ENCODE results near the gene GCKR. TPM values are rescaled to one million over a fixed set of nuclear protein-coding genes. Genes with fewer than 3 reads are reported as not detected.
"Not testable (repeated sequence)": the region's sequence is repeated elsewhere in the genome, so short reads cannot be mapped to it uniquely, and the experiment has no call there.

The GCKR gene
- total RNA-seq, 2 experiments from 2014 or later: not detected

GRCh38 chr2:27520316-27520715 is 23.7 kb downstream of the GCKR start:
- intact Hi-C loops (cut with micrococcal nuclease): no loop called here
- no peak overlapping the region for H3K27ac Mint-ChIP-seq
- DNase-seq: no peak
- no peaks in the 10 kb centered on the region for H3K4me1 Mint-ChIP-seq (ENCODE audit: low read depth)
- no peaks in the 10 kb centered on the region for H3K36me3 Mint-ChIP-seq (ENCODE audit: low read depth)
- H3K27me3 Mint-ChIP-seq (ENCODE audit: low read depth): peaks cover 6% of the 10 kb centered on the region
- no peaks in the 10 kb centered on the region for H3K9me3 Mint-ChIP-seq
- no peak overlapping the region for H3K4me3 Mint-ChIP-seq
- CTCF ChIA-PET: no interaction called here

GRCh38 chr2:27522400-27522945 is 25.8 kb downstream of the GCKR start:
- intact Hi-C loops (cut with micrococcal nuclease): no loop called here
- no peak overlapping the region for H3K4me3 Mint-ChIP-seq

GRCh38 chr2:27527182-27527581 is 30.5 kb downstream of the GCKR start:
- H3K27ac Mint-ChIP-seq: no peak overlapping the region
- no peaks in the 10 kb centered on the region for H3K36me3 Mint-ChIP-seq (ENCODE audit: low read depth)
- intact Hi-C loops (cut with micrococcal nuclease): no loop called here
- no peak overlapping the region for H3K4me3 Mint-ChIP-seq
- DNase-seq: no peak
- H3K9me3 Mint-ChIP-seq: no peaks in the 10 kb centered on the region
- peaks cover 7% of the 10 kb centered on the region for H3K27me3 Mint-ChIP-seq (ENCODE audit: low read depth)
- CTCF ChIA-PET: interaction anchor here (0.5 to 1.3 kb wide), 2 partner anchors 9 to 156 kb away, joined by 3 read pairs; no protein-coding TSS in a partner anchor
- H3K4me1 Mint-ChIP-seq (ENCODE audit: low read depth): peaks cover 4% of the 10 kb centered on the region

More at GRCh38 chr2:27522400-27522945, 25.8 kb downstream of the GCKR start:
- Mint-ChIP-seq H3K27me3 (ENCODE audit: low read depth) (peaks cover 7% of the 10 kb centered on the region), H3K4me1 (ENCODE audit: low read depth) (peaks cover 4% of the 10 kb centered on the region), H3K9me3 (no peaks in the 10 kb centered on the region), H3K27ac (no peak overlapping the region), H3K36me3 (ENCODE audit: low read depth) (no peaks in the 10 kb centered on the region)
- CTCF ChIA-PET: interaction anchor here (0.7 kb wide), 1 partner anchor 24 kb away, joined by 4 read pairs; no protein-coding TSS in a partner anchor
- DNase-seq: no peak

- Mint-ChIP-seq H3K27me3 (ENCODE audit: low read depth) (no peaks in the 10 kb centered on the region), H3K4me3 (no peak overlapping the region), H3K4me1 (ENCODE audit: low read depth) (peaks cover 3% of the 10 kb centered on the region), H3K36me3 (ENCODE audit: low read depth) (no peaks in the 10 kb centered on the region), H3K9me3 (no peaks in the 10 kb centered on the region), H3K27ac (no peak overlapping the region)
- CTCF ChIA-PET: interaction anchor here (1.5 kb wide), 1 partner anchor 151 kb away, joined by 3 read pairs; no protein-coding TSS in a partner anchor
- intact Hi-C loops (cut with micrococcal nuclease): no loop called here
- no peak for DNase-seq
Measured at GRCh38 chr2:27531983-27532382, 35.3 kb downstream of the GCKR start.

GRCh38 chr2:27537287-27537686 is 40.6 kb downstream of the GCKR start:
- CTCF ChIA-PET: interaction anchor here (1.2 kb wide), 1 partner anchor 119 kb away, joined by 3 read pairs; no protein-coding TSS in a partner anchor
- intact Hi-C loops (cut with micrococcal nuclease): no loop called here
- Mint-ChIP-seq H3K27me3 (ENCODE audit: low read depth) (no peaks in the 10 kb centered on the region), H3K36me3 (ENCODE audit: low read depth) (no peaks in the 10 kb centered on the region), H3K9me3 (no peaks in the 10 kb centered on the region), H3K27ac (no peak overlapping the region), H3K4me1 (ENCODE audit: low read depth) (no peaks in the 10 kb centered on the region), H3K4me3 (no peak overlapping the region)
- no peak for DNase-seq

- H3K27me3 Mint-ChIP-seq (ENCODE audit: low read depth); H3K4me3 Mint-ChIP-seq; H3K36me3 Mint-ChIP-seq (ENCODE audit: low read depth); intact Hi-C loops (cut with micrococcal nuclease); H3K27ac Mint-ChIP-seq; DNase-seq; CTCF ChIA-PET; H3K4me1 Mint-ChIP-seq (ENCODE audit: low read depth); H3K9me3 Mint-ChIP-seq: not testable (repeated sequence)
Measured at GRCh38 chr2:27538839-27539450, 42.3 kb downstream of the GCKR start.

- intact Hi-C loops (cut with micrococcal nuclease); H3K27me3 Mint-ChIP-seq (ENCODE audit: low read depth); H3K4me1 Mint-ChIP-seq (ENCODE audit: low read depth); DNase-seq; H3K27ac Mint-ChIP-seq; H3K4me3 Mint-ChIP-seq; CTCF ChIA-PET; H3K36me3 Mint-ChIP-seq (ENCODE audit: low read depth); H3K9me3 Mint-ChIP-seq: not testable (repeated sequence)
Measured at GRCh38 chr2:27539649-27540048, 43.0 kb downstream of the GCKR start.

DNA sequence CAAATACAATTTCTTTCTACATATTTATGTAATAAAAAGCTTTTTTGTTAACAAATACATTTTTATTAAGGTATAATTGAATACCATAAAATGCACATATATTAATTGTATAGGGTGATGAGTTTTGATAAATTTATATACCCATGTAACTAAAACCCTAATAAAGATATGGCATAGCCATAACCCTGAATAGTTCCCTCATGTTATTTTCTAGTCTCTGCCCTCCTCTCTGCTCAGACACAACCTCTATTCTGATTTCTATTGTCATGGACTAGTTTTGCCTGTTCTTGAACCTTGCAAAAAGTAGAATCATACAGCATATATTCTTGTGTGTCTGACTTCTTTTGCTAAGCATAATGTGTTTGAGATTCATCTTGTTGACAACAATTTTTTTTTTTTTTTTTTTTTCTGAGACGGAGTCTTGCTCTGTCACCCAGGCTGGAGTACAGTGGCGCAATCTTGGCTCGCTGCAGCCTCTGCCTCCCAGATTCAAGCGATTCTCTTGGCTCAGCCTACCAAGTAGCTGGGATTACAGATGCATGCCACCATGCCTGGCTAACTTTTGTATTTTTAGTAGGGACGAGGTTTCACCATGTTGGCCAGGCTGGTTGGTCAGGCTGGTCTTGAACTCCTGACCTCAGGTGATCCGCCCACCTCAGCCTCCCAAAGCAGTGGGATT is 47.6 kb downstream of the GCKR start:
- no peaks in the 10 kb centered on the region for H3K36me3 Mint-ChIP-seq (ENCODE audit: low read depth)
- no peak overlapping the region for H3K27ac Mint-ChIP-seq
- no peaks in the 10 kb centered on the region for H3K27me3 Mint-ChIP-seq (ENCODE audit: low read depth)
- CTCF ChIA-PET: no interaction called here
- H3K9me3 Mint-ChIP-seq: peaks cover 2% of the 10 kb centered on the region
- DNase-seq: no peak
- H3K4me1 Mint-ChIP-seq (ENCODE audit: low read depth): no peaks in the 10 kb centered on the region
- H3K4me3 Mint-ChIP-seq: no peak overlapping the region
- intact Hi-C loops (cut with micrococcal nuclease): no loop called here

DNA sequence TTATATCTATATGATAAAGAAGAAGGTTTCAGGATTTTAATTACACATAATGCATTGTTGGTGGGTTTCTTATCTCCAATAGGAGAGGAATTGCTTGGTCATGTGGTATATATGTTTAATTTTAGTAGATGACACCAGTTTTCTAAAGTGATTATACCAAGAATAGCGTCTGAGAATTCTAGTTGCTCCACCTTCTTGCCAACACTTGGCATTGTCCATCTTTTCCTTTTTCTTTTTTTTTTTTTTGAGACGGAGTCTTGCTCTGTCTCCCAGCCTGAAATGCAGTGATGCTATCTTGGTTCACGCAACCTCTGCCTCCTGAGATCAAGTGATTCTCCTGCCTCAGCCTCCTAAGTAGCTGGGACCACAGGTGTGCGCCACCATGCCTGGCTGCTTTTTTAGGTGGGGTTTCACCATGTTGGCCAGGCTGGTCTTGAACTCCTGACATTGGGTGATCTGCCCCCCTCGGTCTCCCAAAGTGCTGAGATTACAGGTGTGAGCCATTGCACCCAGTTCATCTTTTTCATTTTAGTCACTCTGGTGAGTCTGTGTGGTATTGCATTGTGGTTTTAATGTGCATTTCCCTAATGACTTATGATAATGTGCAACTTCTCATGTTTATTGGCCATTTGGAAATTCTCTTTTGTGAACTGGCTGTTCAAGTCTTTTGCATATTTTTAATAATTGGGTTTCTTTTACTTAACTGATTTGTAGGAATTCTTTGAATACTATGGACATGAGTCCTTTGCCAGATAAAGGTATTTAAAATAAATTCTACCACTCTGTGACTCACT is 48.9 kb downstream of the GCKR start:
- Mint-ChIP-seq H3K27ac (no peak overlapping the region), H3K27me3 (ENCODE audit: low read depth) (no peaks in the 10 kb centered on the region), H3K9me3 (peaks cover 2% of the 10 kb centered on the region), H3K36me3 (ENCODE audit: low read depth) (no peaks in the 10 kb centered on the region), H3K4me1 (ENCODE audit: low read depth) (no peaks in the 10 kb centered on the region), H3K4me3 (no peak overlapping the region)
- DNase-seq: no peak
- CTCF ChIA-PET: no interaction called here
- intact Hi-C loops (cut with micrococcal nuclease): no loop called here

DNA sequence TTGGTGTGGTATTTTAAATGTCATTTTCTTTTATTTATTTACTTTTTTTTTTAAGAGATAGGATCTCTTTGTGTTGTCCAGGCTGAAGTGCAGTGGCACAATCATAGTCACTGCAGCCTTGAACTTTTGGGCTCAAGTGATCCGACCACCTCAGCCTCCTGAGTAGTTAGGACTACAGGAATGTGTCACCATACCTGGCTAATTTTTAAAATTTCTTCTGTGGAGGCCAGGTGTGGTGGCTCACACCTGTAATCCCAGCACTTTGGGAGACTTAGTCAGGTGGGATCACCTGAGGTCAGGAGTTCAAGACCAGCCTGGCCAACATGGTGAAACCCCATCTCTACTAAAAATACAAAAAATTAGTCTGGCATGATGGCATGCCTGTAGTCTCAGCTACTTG is 52.7 kb downstream of the GCKR start:
- peaks cover 4% of the 10 kb centered on the region for H3K27me3 Mint-ChIP-seq (ENCODE audit: low read depth)
- H3K9me3 Mint-ChIP-seq: peaks cover 2% of the 10 kb centered on the region
- no peak overlapping the region for H3K4me3 Mint-ChIP-seq
- intact Hi-C loops (cut with micrococcal nuclease): no loop called here
- CTCF ChIA-PET: no interaction called here
- no peak for DNase-seq
- no peak overlapping the region for H3K27ac Mint-ChIP-seq
- no peaks in the 10 kb centered on the region for H3K4me1 Mint-ChIP-seq (ENCODE audit: low read depth)
- H3K36me3 Mint-ChIP-seq (ENCODE audit: low read depth): no peaks in the 10 kb centered on the region

- no peaks in the 10 kb centered on the region for H3K4me1 Mint-ChIP-seq (ENCODE audit: low read depth)
- H3K4me3 Mint-ChIP-seq: no peak overlapping the region
- DNase-seq: no peak
- intact Hi-C loops (cut with micrococcal nuclease): no loop called here
- H3K27me3 Mint-ChIP-seq (ENCODE audit: low read depth): peaks cover 4% of the 10 kb centered on the region
- no peaks in the 10 kb centered on the region for H3K36me3 Mint-ChIP-seq (ENCODE audit: low read depth)
- peaks cover 2% of the 10 kb centered on the region for H3K9me3 Mint-ChIP-seq
- H3K27ac Mint-ChIP-seq: no peak overlapping the region
- CTCF ChIA-PET: interaction anchor here (0.8 kb wide), 1 partner anchor 248 kb away, joined by 3 read pairs; no protein-coding TSS in a partner anchor
Measured at GRCh38 chr2:27551514-27551913, 54.9 kb downstream of the GCKR start.

DNA sequence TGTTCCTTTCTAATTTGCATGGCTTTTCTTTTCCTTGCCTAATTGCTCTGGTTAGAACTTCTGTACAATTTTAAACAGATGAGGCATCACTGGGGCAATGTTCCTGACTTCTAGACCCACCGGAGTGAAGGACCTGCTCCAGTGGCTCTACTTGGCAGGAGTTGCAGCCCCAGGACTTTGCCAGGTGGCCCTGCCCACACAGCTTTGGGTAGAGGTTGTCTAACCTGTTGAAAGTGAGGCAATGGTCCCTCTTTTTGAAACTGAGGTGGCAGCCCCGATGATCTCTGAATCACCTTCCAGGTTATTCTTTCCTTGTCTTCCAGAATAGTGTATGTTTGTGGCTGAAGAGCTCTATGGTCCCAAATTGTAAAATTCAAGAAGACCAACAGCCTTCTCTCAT is 56.3 kb downstream of the GCKR start:
- CTCF ChIA-PET: interaction anchor here (1.8 kb wide), 1 partner anchor 130 kb away, joined by 4 read pairs; no protein-coding TSS in a partner anchor
- H3K4me3 Mint-ChIP-seq: no peak overlapping the region
- peaks cover 4% of the 10 kb centered on the region for H3K27me3 Mint-ChIP-seq (ENCODE audit: low read depth)
- H3K4me1 Mint-ChIP-seq (ENCODE audit: low read depth): no peaks in the 10 kb centered on the region
- H3K27ac Mint-ChIP-seq: no peak overlapping the region
- no peaks in the 10 kb centered on the region for H3K36me3 Mint-ChIP-seq (ENCODE audit: low read depth)
- no peak for DNase-seq
- intact Hi-C loops (cut with micrococcal nuclease): no loop called here
- no peaks in the 10 kb centered on the region for H3K9me3 Mint-ChIP-seq

All from activated naive CD4-positive, alpha-beta T cell treated with anti-CD3 and anti-CD28 coated beads for 36 hours (primary cell).